ENCODE results near the gene CACNA1C. TPM values are rescaled to one million over a fixed set of nuclear protein-coding genes. Genes with fewer than 3 reads are reported as not detected.

CACNA1C gene
- total RNA-seq, 1 experiment from 2014 or later = 3.7 TPM

GRCh38 chr12:2236506-2237294, 183.9 kb downstream of the CACNA1C start:
- H3K27ac ChIP-seq (ENCODE audit: low read depth, low read length, poor library complexity, severe bottlenecking) = no peak overlapping the region
- CTCF ChIA-PET = no interaction called here
- H3K4me3 ChIP-seq (ENCODE audit: low read depth, low read length, poor library complexity, severe bottlenecking) = no peak overlapping the region
- no peaks in the 10 kb centered on the region for H3K36me3 ChIP-seq (ENCODE audit: insufficient read depth, low read length, poor library complexity, severe bottlenecking)
- H3K4me1 ChIP-seq (ENCODE audit: insufficient read depth, low read length, poor library complexity, severe bottlenecking) = no peaks in the 10 kb centered on the region
- intact Hi-C loops (cut with micrococcal nuclease; ENCODE audit: unreplicated experiment) = no loop called here
- no TSS peak for BruUV-seq (replicated peaks)
- POLR2A ChIA-PET (ENCODE audit: low non-redundant PET) = no interaction called here
- H3K27me3 ChIP-seq (replicated peaks; ENCODE audit: insufficient read depth, low read depth, low read length, poor library complexity) = no peaks in the 10 kb centered on the region
- DNase-seq (ENCODE audit: low spot score) = no peak
- no peaks in the 10 kb centered on the region for H3K9me3 ChIP-seq (ENCODE audit: low read depth, low read length, poor library complexity, severe bottlenecking)
- TF ChIP-seq EZH2 (IDR thresholded peaks at IDR 0.05; ENCODE audit: borderline replicate concordance, low read depth, low read length, poor library complexity, severe bottlenecking) (no peak), CTCF (conservative IDR thresholded peaks at IDR 0.05; ENCODE audit: low read depth, low read length) (no peak)

GRCh38 chr12:2238111-2238510, 185.3 kb downstream of the CACNA1C start:
- Histone ChIP-seq H3K4me3 (ENCODE audit: low read depth, low read length, poor library complexity, severe bottlenecking) (no peak overlapping the region), H3K4me1 (ENCODE audit: insufficient read depth, low read length, poor library complexity, severe bottlenecking) (no peaks in the 10 kb centered on the region), H3K9me3 (ENCODE audit: low read depth, low read length, poor library complexity, severe bottlenecking) (no peaks in the 10 kb centered on the region), H3K36me3 (ENCODE audit: insufficient read depth, low read length, poor library complexity, severe bottlenecking) (no peaks in the 10 kb centered on the region), H3K27ac (ENCODE audit: low read depth, low read length, poor library complexity, severe bottlenecking) (no peak overlapping the region), H3K27me3 (replicated peaks; ENCODE audit: insufficient read depth, low read depth, low read length, poor library complexity) (no peaks in the 10 kb centered on the region)
- intact Hi-C loops (cut with micrococcal nuclease; ENCODE audit: unreplicated experiment) = no loop called here
- POLR2A ChIA-PET (ENCODE audit: low non-redundant PET) = no interaction called here
- no peak for TF ChIP-seq CTCF (conservative IDR thresholded peaks at IDR 0.05; ENCODE audit: low read depth, low read length)
- TF ChIP-seq EZH2 (IDR thresholded peaks at IDR 0.05; ENCODE audit: borderline replicate concordance, low read depth, low read length, poor library complexity, severe bottlenecking) = no peak
- DNase-seq (ENCODE audit: low spot score) = no peak
- CTCF ChIA-PET = no interaction called here
- no TSS peak for BruUV-seq (replicated peaks)

- POLR2A ChIA-PET (ENCODE audit: low non-redundant PET) = no interaction called here
- no peak overlapping the region for H3K4me3 ChIP-seq (ENCODE audit: low read depth, low read length, poor library complexity, severe bottlenecking)
- TF ChIP-seq EZH2 (IDR thresholded peaks at IDR 0.05; ENCODE audit: borderline replicate concordance, low read depth, low read length, poor library complexity, severe bottlenecking) (no peak), CTCF (conservative IDR thresholded peaks at IDR 0.05; ENCODE audit: low read depth, low read length) (no peak)
- H3K9me3 ChIP-seq (ENCODE audit: low read depth, low read length, poor library complexity, severe bottlenecking) = no peaks in the 10 kb centered on the region
- no peak overlapping the region for H3K27ac ChIP-seq (ENCODE audit: low read depth, low read length, poor library complexity, severe bottlenecking)
- BruUV-seq (replicated peaks) = no TSS peak
- intact Hi-C loops (cut with micrococcal nuclease; ENCODE audit: unreplicated experiment) = no loop called here
- H3K4me1 ChIP-seq (ENCODE audit: insufficient read depth, low read length, poor library complexity, severe bottlenecking) = peaks cover 7% of the 10 kb centered on the region
- H3K27me3 ChIP-seq (replicated peaks; ENCODE audit: insufficient read depth, low read depth, low read length, poor library complexity) = no peaks in the 10 kb centered on the region
- DNase-seq (ENCODE audit: low spot score) = no peak
- CTCF ChIA-PET = no interaction called here
- no peaks in the 10 kb centered on the region for H3K36me3 ChIP-seq (ENCODE audit: insufficient read depth, low read length, poor library complexity, severe bottlenecking)
Measured at GRCh38 chr12:2239381-2239871, 186.6 kb downstream of the CACNA1C start.

Measured in A673 (cell line).